NB4 (cell line): ENCODE measurements around the gene ABT1.

Source experiments
- DNase-seq: peaks from one replicate; pipeline ENCODE4 v3.0.0; 2010; ENCODE audit warnings: low read depth
- H3K4me3 ChIP-seq: one replicate; pipeline ENCODE4 v1.5.1; 2011; ENCODE audit warnings: mild to moderate bottlenecking, low read depth, low read length, moderate library complexity
- CTCF ChIP-seq: IDR thresholded peaks from one replicate; pipeline ENCODE4 v1.5.1; 2012; ENCODE audit warnings: low read depth, low read length
- MAX ChIP-seq: IDR thresholded peaks from 2 replicates; pipeline ENCODE4 v1.6.1; 2011; ENCODE audit warnings: low read depth, low read length
- MYC ChIP-seq: IDR thresholded peaks from 2 replicates; pipeline ENCODE4 v1.6.1; 2011; ENCODE audit warnings: low read depth, low read length
- POLR2A ChIP-seq: IDR thresholded peaks from 2 replicates; pipeline ENCODE4 v1.6.1; 2011; ENCODE audit warnings: mild to moderate bottlenecking; ENCODE audit not compliant: insufficient read length; ENCODE audit errors: extremely low read depth

ABT1 gene

GRCh38 chr6:26613689-26614683, 17.2 kb downstream of the ABT1 start:
- no peak for DNase-seq
- TF ChIP-seq MAX (no peak), POLR2A (no peak), MYC (no peak), CTCF (no peak)
- no peak overlapping the region for H3K4me3 ChIP-seq

GRCh38 chr6:26623339-26623859, 26.6 kb downstream of the ABT1 start:
- no peak overlapping the region for H3K4me3 ChIP-seq
- no peak for DNase-seq
- TF ChIP-seq POLR2A, result no peak
- TF ChIP-seq MYC, result no peak
- TF ChIP-seq MAX, result no peak
- TF ChIP-seq CTCF, result no peak

GRCh38 chr6:26624557-26624956, 27.8 kb downstream of the ABT1 start:
- no peak for DNase-seq
- no peak overlapping the region for H3K4me3 ChIP-seq
- TF ChIP-seq POLR2A, result no peak
- TF ChIP-seq MAX, result no peak
- no peak for TF ChIP-seq MYC
- TF ChIP-seq CTCF, result no peak

- H3K4me3 ChIP-seq, result no peak overlapping the region
- no peak for DNase-seq
- no peak for TF ChIP-seq MAX
- no peak for TF ChIP-seq CTCF
- no peak for TF ChIP-seq POLR2A
- no peak for TF ChIP-seq MYC
Measured at GRCh38 chr6:26627843-26628242, 31.1 kb downstream of the ABT1 start.

- TF ChIP-seq MYC (no peak), CTCF (no peak), POLR2A (no peak), MAX (no peak)
- no peak for DNase-seq
- H3K4me3 ChIP-seq, result no peak overlapping the region
Measured at GRCh38 chr6:26629359-26629758, 32.6 kb downstream of the ABT1 start.
